Liver (tissue), 9 donors: ENCODE data around the gene NUDT8. TPM values are rescaled to one million over a fixed set of nuclear protein-coding genes. Genes with fewer than 3 reads are reported as not detected.

Experiments
- DNase-seq: peaks from one replicate; pipeline ENCODE4 v3.0.0-alpha.2; 2017; ENCODE audit warnings: low spot score
- H3K27ac ChIP-seq, 2 donors: one replicate each; pipeline ENCODE4 v1.7.0; 2013; ENCODE audit warnings: inconsistent platforms in 2 of 2, low read length in 2 of 2, control low read depth in 1 of 2, low read depth in 1 of 2, mild to moderate bottlenecking in 1 of 2
- H3K27me3 ChIP-seq, 4 donors: one replicate each; pipeline versions ENCODE4 v1.6.1 to v1.7.0; 2013; ENCODE audit warnings: low read length in 3 of 4, inconsistent platforms in 1 of 4, mild to moderate bottlenecking in 1 of 4, moderate library complexity in 1 of 4; ENCODE audit not compliant: control insufficient read depth in 4 of 4, insufficient read depth in 4 of 4
- H3K36me3 ChIP-seq, 4 donors: one replicate each; pipeline versions ENCODE4 v1.6.1 to v1.7.0; 2013; ENCODE audit warnings: low read length in 3 of 4, mild to moderate bottlenecking in 3 of 4, low read depth in 1 of 4, moderate library complexity in 1 of 4; ENCODE audit not compliant: control insufficient read depth in 4 of 4, insufficient read depth in 3 of 4
- H3K4me1 ChIP-seq, 4 donors: one replicate each; pipeline versions ENCODE4 v1.6.1 to v1.7.0; 2013; ENCODE audit warnings: low read length in 3 of 4, mild to moderate bottlenecking in 3 of 4, moderate library complexity in 1 of 4; ENCODE audit not compliant: control insufficient read depth in 4 of 4, insufficient read depth in 4 of 4
- H3K4me3 ChIP-seq, 3 donors: one replicate each; pipeline versions ENCODE4 v1.6.1 to v1.7.0; 2013; ENCODE audit warnings: low read length in 3 of 3, control low read depth in 1 of 3, low read depth in 1 of 3, mild to moderate bottlenecking in 1 of 3
- H3K9ac ChIP-seq, 2 donors: one replicate each; pipeline ENCODE4 v1.7.0; 2013; ENCODE audit warnings: low read length in 2 of 2, mild to moderate bottlenecking in 2 of 2, moderate library complexity in 2 of 2, control low read depth in 1 of 2, low read depth in 1 of 2
- H3K9me3 ChIP-seq, 4 donors: one replicate each; pipeline versions ENCODE4 v1.6.1 to v1.7.0; 2013; ENCODE audit warnings: low read length in 3 of 4; ENCODE audit not compliant: control insufficient read depth in 4 of 4
- EGR1 ChIP-seq, 2 donors: IDR thresholded peaks; 2 replicates each; pipeline ENCODE4 v1.6.1; 2016 to 2018; ENCODE audit warnings: antibody characterized with exemption in 2 of 2, low read depth in 2 of 2
- FOXA1 ChIP-seq: IDR thresholded peaks from 2 replicates; pipeline ENCODE4 v1.6.1; 2016; ENCODE audit warnings: antibody characterized with exemption
- FOXA2 ChIP-seq: IDR thresholded peaks from 2 replicates; pipeline ENCODE4 v1.6.1; 2016; ENCODE audit warnings: antibody characterized with exemption
- GABPA ChIP-seq, 2 donors: IDR thresholded peaks in 1 of 2; conservative IDR thresholded peaks in 1 of 2; 2 replicates each; pipeline ENCODE4 v1.6.1; 2016; ENCODE audit warnings: antibody characterized with exemption in 2 of 2, mild to moderate bottlenecking in 1 of 2, moderate library complexity in 1 of 2
- HNF4A ChIP-seq, 2 donors: conservative IDR thresholded peaks; 2 replicates each; pipeline ENCODE4 v1.6.1; 2016; ENCODE audit warnings: antibody characterized with exemption in 2 of 2, mild to moderate bottlenecking in 2 of 2
- HNF4G ChIP-seq: IDR thresholded peaks from 2 replicates; pipeline ENCODE4 v1.6.1; 2016; ENCODE audit warnings: antibody characterized with exemption
- JUND ChIP-seq, 2 donors: IDR thresholded peaks; 2 replicates each; pipeline ENCODE4 v1.6.1; 2016; ENCODE audit warnings: antibody characterized with exemption in 2 of 2
- NR2F2 ChIP-seq: IDR thresholded peaks from 2 replicates; pipeline ENCODE4 v1.6.1; 2016; ENCODE audit warnings: antibody characterized with exemption
- RAD21 ChIP-seq, 2 donors: IDR thresholded peaks; 2 replicates each; pipeline ENCODE4 v1.6.1; 2016; ENCODE audit warnings: antibody characterized with exemption in 2 of 2, mild to moderate bottlenecking in 2 of 2
- RXRA ChIP-seq, 2 donors: IDR thresholded peaks; 2 replicates each; pipeline ENCODE4 v1.6.1; 2017 to 2018; ENCODE audit warnings: antibody characterized with exemption in 2 of 2, mild to moderate bottlenecking in 1 of 2
- SP1 ChIP-seq: IDR thresholded peaks from 2 replicates; pipeline ENCODE4 v1.6.1; 2018; ENCODE audit warnings: antibody characterized with exemption, mild to moderate bottlenecking
- TAF1 ChIP-seq: conservative IDR thresholded peaks from 2 replicates; pipeline ENCODE4 v1.6.1; 2016; ENCODE audit warnings: antibody characterized with exemption, mild to moderate bottlenecking
- YY1 ChIP-seq: IDR thresholded peaks from 2 replicates; pipeline ENCODE4 v1.6.1; 2016; ENCODE audit warnings: antibody characterized with exemption, mild to moderate bottlenecking
- WGBS: extraction: QIAGEN DNeasy Blood & Tissue Kit; methylation state at CpG from one replicate; pipeline ENCODE4 v1.1.7; 2013; 5-methylcytosine and 5-hydroxymethylcytosine counted together
- polyA plus RNA-seq, 2 donors: library from polyadenylated mRNA; stranded (reverse) in 1 of 2; unstranded in 1 of 2; fragments of 200-250 nt in 1 of 2; fragments of >200 nt in 1 of 2; fragmentation: Nextera tagmentation in 1 of 2; extraction: Ambion mirVana in 1 of 2; gene quantifications; one replicate each; pipeline versions ENCODE4 v1.2.1 to v1.2.3, GENCODE V29; 2013 to 2015
- total RNA-seq, 2 donors: library from RNA; depleted of rRNA; stranded (reverse); fragments of >200 nt; gene quantifications; one replicate each; pipeline ENCODE4 v1.2.3, GENCODE V29; 2014
- TF ChIP-seq, protein P1 (sequence below): fragments of 150-350 bp; IDR thresholded peaks from 2 replicates; pipeline ENCODE4 v1.5.1; 2017; ENCODE audit warnings: improper control_type of control experiment, low read depth, low read length; ENCODE audit not compliant: missing input control
- TF ChIP-seq, protein P2 (sequence below): IDR thresholded peaks from 2 replicates; pipeline ENCODE4 v1.6.1; 2016; ENCODE audit warnings: antibody characterized with exemption
- TF ChIP-seq, protein P3 (sequence below): IDR thresholded peaks from 2 replicates; pipeline ENCODE4 v1.6.1; 2016; ENCODE audit warnings: antibody characterized with exemption
- TF ChIP-seq, protein P4 (sequence below): IDR thresholded peaks from 2 replicates; pipeline ENCODE4 v1.6.1; 2016; ENCODE audit warnings: antibody characterized with exemption, mild to moderate bottlenecking
- donor health status: healthy.
- donor health status: healthy.
- donor health status: healthy.
- donor health status: healthy.
- donor health status: healthy.

The NUDT8 gene
- total and polyA plus RNA-seq, 4 donors = 19.5 to 66.9 (median 24.4) TPM

DNA sequence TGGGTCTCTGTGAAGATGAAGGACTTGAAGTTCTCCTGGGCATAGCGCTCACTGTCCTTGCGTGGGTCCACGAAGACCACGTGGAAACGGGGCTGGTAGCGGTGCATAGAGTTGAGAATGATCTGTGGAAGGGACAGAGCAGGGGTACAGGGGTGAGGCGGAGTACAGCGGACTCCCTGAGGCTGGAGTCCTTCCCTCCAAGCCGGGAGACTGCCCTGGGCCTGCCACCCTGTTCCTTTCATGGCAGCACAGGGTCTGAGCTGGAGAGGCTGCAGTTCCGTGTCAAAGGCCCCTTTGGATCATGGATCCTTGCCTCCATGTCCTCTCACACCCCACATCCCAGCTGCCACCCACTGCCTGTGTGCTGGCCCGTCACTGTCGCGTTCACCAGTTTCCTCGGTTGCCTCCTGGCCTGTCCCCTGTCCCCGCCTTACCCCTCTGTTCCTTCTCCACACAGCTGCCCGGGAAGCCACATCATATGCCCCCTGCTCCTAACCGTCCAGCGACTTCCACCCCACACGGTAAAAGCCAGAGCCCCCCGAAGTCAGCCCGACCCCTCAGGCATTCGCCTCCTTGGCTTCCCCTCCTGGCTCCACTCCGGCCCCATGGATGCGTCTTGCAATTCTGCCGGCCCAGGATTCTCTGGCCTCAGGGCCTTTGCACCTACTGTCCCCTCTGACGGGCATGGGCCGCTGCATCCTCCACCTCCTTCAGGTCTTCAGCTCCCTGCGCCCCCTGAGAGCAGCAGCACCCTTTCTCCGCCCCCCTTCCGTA is 3.4 kb upstream of the NUDT8 start:
- Histone ChIP-seq H3K36me3 (no peaks in the 10 kb centered on the region), H3K27ac (peak overlapping the region; percentile 50 to 58), H3K4me3 (no peak overlapping the region), H3K27me3 (no peaks in the 10 kb centered on the region), H3K9me3 (no peaks in the 10 kb centered on the region), H3K9ac (no peak overlapping the region), H3K4me1 (peaks cover 13 to 45% (median 37%) of the 10 kb centered on the region in 4 donors)
- 93% methylated on average over 30 of the region's 30 CpGs for WGBS
- TF ChIP-seq RAD21 (IDR thresholded peaks at IDR 0.05) (no peak), FOXA1 (no peak), NR2F2 (no peak), HNF4G (no peak), RXRA (IDR thresholded peaks at IDR 0.05) (no peak), FOXA2 (no peak), HNF4A (conservative IDR thresholded peaks at IDR 0.05) (no peak)
- TF ChIP-seq, protein P1, sequence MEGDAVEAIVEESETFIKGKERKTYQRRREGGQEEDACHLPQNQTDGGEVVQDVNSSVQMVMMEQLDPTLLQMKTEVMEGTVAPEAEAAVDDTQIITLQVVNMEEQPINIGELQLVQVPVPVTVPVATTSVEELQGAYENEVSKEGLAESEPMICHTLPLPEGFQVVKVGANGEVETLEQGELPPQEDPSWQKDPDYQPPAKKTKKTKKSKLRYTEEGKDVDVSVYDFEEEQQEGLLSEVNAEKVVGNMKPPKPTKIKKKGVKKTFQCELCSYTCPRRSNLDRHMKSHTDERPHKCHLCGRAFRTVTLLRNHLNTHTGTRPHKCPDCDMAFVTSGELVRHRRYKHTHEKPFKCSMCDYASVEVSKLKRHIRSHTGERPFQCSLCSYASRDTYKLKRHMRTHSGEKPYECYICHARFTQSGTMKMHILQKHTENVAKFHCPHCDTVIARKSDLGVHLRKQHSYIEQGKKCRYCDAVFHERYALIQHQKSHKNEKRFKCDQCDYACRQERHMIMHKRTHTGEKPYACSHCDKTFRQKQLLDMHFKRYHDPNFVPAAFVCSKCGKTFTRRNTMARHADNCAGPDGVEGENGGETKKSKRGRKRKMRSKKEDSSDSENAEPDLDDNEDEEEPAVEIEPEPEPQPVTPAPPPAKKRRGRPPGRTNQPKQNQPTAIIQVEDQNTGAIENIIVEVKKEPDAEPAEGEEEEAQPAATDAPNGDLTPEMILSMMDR = no peak
- TF ChIP-seq, protein P2, sequence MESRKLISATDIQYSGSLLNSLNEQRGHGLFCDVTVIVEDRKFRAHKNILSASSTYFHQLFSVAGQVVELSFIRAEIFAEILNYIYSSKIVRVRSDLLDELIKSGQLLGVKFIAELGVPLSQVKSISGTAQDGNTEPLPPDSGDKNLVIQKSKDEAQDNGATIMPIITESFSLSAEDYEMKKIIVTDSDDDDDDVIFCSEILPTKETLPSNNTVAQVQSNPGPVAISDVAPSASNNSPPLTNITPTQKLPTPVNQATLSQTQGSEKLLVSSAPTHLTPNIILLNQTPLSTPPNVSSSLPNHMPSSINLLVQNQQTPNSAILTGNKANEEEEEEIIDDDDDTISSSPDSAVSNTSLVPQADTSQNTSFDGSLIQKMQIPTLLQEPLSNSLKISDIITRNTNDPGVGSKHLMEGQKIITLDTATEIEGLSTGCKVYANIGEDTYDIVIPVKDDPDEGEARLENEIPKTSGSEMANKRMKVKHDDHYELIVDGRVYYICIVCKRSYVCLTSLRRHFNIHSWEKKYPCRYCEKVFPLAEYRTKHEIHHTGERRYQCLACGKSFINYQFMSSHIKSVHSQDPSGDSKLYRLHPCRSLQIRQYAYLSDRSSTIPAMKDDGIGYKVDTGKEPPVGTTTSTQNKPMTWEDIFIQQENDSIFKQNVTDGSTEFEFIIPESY = no peak
- DNase-seq = no peak

DNA sequence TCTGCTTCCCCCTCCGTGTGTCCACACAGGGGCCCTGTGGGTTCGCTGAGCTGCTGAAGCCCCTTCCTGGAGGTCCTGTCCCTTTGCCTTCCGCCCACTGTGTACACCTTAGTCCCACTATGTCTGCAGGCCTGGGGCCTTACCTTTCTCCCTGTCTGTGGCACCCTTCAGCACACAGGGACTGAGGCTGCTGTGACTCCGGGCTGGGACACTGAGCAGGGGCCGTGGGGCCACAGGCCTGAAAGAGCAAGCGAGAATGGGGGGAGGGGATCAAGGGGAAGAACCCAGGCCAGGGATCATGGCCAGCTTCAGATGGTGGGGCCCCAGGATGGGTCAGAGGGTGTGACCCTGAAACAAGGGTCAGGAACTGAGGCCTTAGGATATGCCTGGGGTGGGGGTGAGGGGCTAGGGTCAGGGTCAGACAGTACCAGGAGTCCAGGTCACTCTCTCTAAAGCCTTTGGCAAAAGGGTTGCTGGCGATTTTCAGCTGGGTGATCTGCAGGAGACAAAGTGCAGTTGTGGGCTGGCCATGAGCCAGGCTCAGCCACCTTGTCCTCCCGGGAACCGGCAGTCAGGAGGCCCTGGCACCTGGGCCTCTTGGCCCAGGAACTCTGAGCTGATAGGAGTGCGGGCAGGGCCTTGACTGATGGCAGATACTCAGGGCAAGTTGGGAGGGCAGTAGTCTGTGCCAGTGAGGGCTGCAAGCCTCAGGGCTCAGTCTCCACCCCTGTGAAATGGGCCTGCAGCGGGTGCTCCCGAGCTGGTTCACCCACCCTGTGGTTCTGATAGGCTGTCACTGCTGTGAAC is 2.6 kb upstream of the NUDT8 start:
- H3K9me3 ChIP-seq = no peaks in the 10 kb centered on the region
- peak overlapping the region; percentile 50 to 58 for H3K27ac ChIP-seq
- H3K27me3 ChIP-seq = no peaks in the 10 kb centered on the region
- no peak overlapping the region for H3K4me3 ChIP-seq
- peaks cover 13 to 47% (median 37%) of the 10 kb centered on the region in 4 donors for H3K4me1 ChIP-seq
- DNase-seq = peak; percentile 61
- H3K9ac ChIP-seq = no peak overlapping the region
- peaks cover 0 to 3% (median 1%) of the 10 kb centered on the region in 4 donors for H3K36me3 ChIP-seq
- WGBS = 38% methylated on average over 12 of the region's 12 CpGs
- TF ChIP-seq TAF1 = no peak
- TF ChIP-seq RXRA (IDR thresholded peaks at IDR 0.05) = peak; percentile 93 to 95
- peak; percentile 60 for TF ChIP-seq YY1
- peak in 1 of 2 donors; percentile 47 for TF ChIP-seq RAD21 (IDR thresholded peaks at IDR 0.05)
- no peak for TF ChIP-seq FOXA1
- peak; percentile 91 for TF ChIP-seq HNF4G
- TF ChIP-seq, protein P1 = no peak
- TF ChIP-seq, protein P3, sequence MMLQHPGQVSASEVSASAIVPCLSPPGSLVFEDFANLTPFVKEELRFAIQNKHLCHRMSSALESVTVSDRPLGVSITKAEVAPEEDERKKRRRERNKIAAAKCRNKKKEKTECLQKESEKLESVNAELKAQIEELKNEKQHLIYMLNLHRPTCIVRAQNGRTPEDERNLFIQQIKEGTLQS = no peak
- TF ChIP-seq FOXA2 = no peak
- TF ChIP-seq, protein P2 = no peak
- no peak for TF ChIP-seq EGR1 (IDR thresholded peaks at IDR 0.05; ENCODE audit: low read depth in 2 of 2)
- TF ChIP-seq, protein P4, sequence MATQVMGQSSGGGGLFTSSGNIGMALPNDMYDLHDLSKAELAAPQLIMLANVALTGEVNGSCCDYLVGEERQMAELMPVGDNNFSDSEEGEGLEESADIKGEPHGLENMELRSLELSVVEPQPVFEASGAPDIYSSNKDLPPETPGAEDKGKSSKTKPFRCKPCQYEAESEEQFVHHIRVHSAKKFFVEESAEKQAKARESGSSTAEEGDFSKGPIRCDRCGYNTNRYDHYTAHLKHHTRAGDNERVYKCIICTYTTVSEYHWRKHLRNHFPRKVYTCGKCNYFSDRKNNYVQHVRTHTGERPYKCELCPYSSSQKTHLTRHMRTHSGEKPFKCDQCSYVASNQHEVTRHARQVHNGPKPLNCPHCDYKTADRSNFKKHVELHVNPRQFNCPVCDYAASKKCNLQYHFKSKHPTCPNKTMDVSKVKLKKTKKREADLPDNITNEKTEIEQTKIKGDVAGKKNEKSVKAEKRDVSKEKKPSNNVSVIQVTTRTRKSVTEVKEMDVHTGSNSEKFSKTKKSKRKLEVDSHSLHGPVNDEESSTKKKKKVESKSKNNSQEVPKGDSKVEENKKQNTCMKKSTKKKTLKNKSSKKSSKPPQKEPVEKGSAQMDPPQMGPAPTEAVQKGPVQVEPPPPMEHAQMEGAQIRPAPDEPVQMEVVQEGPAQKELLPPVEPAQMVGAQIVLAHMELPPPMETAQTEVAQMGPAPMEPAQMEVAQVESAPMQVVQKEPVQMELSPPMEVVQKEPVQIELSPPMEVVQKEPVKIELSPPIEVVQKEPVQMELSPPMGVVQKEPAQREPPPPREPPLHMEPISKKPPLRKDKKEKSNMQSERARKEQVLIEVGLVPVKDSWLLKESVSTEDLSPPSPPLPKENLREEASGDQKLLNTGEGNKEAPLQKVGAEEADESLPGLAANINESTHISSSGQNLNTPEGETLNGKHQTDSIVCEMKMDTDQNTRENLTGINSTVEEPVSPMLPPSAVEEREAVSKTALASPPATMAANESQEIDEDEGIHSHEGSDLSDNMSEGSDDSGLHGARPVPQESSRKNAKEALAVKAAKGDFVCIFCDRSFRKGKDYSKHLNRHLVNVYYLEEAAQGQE = peak; percentile 39
- no peak for TF ChIP-seq GABPA (IDR thresholded peaks at IDR 0.05 in 1 of 2, conservative IDR thresholded peaks at IDR 0.05 in 1 of 2)
- peak in 1 of 2 donors; percentile 63 for TF ChIP-seq JUND (IDR thresholded peaks at IDR 0.05)
- TF ChIP-seq SP1 = peak; percentile 96
- peak; percentile 94 to 98 for TF ChIP-seq HNF4A (conservative IDR thresholded peaks at IDR 0.05)
